GM12873 (cell line): ENCODE measurements around the gene SOX6.

Experiments used
- TF ChIP-seq, protein P1 (sequence below): IDR thresholded peaks from 2 replicates; pipeline ENCODE4 v1.5.1; 2012; ENCODE audit warnings: low read depth, mild to moderate bottlenecking, moderate library complexity, low read length, control low read depth; ENCODE audit not compliant: insufficient read depth; ENCODE audit errors: missing control alignments

Gene SOX6

GRCh38 chr11:16287630-16288280 is 68.6 kb downstream of the SOX6 start:
- TF ChIP-seq, protein P1, sequence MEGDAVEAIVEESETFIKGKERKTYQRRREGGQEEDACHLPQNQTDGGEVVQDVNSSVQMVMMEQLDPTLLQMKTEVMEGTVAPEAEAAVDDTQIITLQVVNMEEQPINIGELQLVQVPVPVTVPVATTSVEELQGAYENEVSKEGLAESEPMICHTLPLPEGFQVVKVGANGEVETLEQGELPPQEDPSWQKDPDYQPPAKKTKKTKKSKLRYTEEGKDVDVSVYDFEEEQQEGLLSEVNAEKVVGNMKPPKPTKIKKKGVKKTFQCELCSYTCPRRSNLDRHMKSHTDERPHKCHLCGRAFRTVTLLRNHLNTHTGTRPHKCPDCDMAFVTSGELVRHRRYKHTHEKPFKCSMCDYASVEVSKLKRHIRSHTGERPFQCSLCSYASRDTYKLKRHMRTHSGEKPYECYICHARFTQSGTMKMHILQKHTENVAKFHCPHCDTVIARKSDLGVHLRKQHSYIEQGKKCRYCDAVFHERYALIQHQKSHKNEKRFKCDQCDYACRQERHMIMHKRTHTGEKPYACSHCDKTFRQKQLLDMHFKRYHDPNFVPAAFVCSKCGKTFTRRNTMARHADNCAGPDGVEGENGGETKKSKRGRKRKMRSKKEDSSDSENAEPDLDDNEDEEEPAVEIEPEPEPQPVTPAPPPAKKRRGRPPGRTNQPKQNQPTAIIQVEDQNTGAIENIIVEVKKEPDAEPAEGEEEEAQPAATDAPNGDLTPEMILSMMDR = no peak

GRCh38 chr11:16286095-16286494 is 70.3 kb downstream of the SOX6 start:
- TF ChIP-seq, protein P1 = no peak

DNA sequence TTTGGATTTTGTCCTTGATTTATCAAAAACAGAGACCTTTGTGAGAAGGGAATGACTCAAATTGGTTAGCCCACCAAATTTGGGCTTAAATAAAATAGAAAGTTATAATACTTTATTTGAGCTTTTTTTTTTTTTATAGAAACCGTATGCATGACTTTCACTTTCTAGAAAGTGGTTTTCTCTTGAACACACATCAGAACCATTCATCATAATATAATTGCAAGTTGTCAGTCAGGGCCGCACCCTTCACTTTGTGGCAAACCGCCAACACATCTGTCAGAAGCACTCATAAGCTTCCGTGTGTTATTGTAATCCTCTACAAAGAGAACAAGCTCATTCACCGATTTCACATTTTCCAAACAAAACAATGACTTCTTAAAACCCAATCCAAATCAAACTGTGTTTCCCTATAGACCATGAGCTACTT is 76.1 kb downstream of the SOX6 start:
- TF ChIP-seq, protein P1 = no peak

GRCh38 chr11:16279524-16279923 is 76.8 kb downstream of the SOX6 start:
- TF ChIP-seq, protein P1 = no peak

GRCh38 chr11:16278979-16279378 is 77.4 kb downstream of the SOX6 start:
- TF ChIP-seq, protein P1 = no peak

DNA sequence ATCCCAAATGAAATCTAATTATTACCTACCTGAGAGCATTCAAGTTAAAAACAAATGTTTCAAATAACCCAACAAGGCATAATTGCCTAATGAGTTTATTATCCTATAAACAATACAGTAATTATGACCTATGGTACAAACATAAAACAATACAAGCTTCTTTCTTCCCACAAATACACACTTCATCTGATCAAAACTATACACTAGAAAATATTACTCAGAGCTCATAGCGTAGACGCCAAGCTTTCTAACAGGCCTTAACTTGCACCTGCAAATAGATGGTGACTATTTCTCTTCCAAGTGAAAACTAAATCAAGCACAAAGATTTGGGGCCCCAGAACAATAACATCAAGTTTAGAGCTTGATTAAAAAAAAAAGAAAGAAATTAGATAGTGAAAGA is 78.1 kb downstream of the SOX6 start:
- TF ChIP-seq, protein P1 = no peak

DNA sequence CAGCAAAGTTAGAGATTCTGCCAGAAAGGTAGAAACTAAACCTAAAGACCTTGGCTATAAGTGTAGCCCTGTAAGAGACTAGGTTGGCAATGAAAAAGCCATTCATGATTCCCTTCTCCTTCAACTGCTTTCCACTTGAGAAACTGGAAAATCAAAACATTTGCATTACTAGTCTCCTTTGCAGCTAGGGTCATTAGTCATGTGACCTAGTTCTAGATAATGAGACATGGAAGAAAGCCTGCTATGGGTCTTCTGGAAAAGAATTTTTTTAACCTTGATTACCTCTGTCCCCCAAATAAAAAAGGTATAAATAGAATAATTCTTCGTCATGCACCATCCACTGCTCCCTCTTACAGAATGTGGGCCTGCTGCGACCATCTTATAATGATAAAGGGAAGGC is 80.1 kb downstream of the SOX6 start:
- TF ChIP-seq, protein P1 = no peak
